NOMO-1 (cell line): ENCODE results near the gene CLEC16A.

ENCODE experiments used
- DNase-seq, 2 experiments: peaks; one replicate each; lab custom pipeline; 2025; ENCODE audit not compliant: unreplicated experiment in 2 of 2; lab: John Stamatoyannopoulos, UW

CLEC16A gene

DNA sequence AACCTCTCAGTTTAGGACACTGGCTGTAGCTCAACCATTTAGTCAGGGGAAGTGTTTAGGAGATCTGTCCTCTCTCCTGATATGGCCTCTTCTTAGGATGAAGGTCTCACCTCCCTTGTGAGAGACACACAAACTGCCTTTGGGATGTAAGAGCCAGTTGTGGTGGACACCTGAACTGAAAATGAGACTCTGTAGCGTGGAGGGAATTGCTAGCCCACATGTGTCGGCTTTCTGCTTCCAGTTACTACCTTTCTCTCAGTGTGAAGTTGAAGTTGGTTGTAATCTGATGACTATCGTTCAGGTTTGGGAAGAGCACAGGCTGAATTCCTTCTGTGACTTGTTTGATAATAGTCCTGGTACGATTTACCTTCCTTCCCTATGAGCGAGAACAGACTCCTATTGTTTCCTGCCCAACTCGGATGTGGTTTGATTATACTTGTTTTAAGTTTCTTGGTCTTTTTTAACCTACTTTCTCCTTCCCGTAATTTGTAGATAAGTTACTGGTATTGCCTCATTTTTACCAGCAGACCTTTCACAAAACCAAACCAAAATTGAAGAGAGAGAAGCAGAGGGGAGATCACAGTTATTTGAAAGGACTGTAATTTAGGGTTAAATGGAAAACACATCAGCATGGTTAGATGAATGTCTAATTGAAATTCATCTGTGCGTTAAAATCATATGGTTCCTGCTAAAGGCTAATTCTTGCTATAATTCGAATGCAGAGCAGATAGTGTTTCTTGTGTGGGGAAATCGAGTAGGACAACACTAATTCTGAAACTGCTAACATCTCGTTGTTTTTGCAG is 43.2 kb downstream of the CLEC16A start:
- no peak for DNase-seq

DNA sequence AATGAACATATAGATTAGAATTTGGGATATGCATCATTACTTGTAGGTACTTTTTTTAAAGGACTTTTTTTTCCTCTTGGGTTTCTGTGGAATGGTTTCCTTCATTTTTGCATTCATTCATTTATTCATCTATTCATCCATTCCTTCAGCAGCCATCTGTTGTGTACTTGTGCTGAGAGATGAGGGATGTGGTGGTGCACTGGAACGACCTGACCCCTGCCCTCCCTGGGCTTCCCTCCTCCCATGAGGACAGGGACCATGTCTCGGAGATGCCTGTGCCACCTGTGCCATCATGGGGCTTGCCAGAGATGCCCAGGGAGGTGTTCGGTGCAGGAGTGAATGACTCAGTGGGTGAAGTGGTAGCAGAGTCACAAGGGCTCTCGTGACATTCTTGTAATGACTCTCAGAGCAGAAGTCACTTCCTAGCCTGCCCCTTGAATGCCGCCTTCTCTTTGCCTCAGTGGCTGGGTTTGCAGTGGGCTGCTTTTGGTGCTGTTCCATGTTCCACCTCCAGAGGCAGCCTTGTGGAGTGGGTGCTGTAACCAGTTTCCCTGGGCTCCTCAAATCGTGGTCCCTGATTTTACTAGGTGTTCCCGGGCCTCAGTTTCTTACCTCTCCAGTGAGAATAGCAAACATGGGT is 43.9 kb downstream of the CLEC16A start:
- no peak for DNase-seq

DNA sequence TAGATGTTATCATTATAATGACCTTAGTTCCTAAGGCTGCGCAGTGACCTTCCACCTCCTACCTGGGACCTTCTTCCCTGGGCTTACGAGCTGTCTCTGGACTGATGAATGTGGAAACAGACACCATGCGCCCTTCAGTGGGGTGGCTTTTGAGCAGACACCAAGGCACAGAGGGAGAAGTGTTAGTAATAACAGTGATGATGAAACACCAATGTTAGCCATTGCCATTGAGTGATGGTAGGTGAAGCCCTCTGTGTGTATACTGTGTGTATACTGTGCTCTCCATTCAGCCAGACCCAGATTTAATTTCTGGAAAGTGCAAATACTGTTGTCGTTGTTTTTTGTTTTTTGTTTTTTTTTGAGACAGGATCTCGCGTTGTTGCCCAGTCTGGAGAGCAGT is 44.5 kb downstream of the CLEC16A start:
- DNase-seq: no peak

DNA sequence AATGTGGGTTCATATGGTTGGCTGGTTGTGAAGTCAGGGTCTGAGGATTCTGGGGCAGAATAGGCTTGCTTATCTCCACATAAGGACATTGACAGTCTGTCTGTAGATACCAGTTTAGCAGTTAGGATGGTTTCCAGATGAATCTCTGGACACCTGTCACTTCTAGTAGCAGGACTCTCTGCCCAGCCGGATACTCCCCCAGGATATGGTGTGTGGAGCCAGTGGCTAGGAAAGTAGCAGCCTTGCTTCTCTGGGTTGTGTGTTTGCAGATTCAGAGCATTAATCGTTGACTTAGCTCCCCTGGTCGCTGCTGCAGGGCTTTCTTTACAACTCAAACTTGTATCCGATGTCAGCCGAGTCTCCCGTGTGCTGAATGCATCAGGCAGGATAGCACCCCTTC is 45.2 kb downstream of the CLEC16A start:
- no peak for DNase-seq

DNA sequence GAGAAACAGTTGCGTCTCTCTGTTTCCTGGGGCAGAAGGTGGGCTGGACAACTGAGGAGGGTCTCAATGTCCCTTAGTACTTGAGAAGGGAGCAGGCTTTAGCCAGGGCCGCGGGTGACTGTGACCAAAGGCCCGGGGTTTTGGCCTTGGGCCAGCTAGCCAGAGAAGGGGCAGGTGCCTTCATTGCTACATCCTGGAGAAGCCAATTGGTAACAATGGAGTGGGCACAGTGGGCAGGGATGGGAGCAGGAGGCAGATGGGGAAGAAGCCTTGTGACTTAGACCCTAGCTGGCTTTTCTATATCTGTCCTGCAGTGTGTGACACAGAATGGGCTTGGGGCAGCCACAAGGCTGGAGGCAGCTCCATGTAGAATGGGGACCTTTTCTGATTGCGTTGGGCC is 46.0 kb downstream of the CLEC16A start:
- no peak for DNase-seq

DNA sequence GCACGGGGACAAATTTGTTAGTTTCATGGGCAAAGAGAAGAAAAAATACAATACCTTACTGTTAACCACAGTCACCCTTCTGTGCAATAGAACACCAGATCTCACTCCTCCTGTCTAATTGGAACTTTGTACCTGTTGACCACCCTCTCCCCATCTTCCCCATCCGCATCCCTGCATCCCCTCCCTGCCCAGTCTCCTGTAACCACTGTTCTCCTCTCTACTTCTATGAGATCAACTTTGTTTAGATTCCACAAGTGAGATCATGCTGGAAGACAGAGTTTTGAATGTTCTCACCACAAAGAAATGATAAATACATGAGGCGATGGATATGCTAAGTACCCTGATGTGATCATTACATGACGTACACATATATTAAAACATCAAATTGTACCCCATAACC is 47.7 kb downstream of the CLEC16A start:
- DNase-seq: no peak

DNA sequence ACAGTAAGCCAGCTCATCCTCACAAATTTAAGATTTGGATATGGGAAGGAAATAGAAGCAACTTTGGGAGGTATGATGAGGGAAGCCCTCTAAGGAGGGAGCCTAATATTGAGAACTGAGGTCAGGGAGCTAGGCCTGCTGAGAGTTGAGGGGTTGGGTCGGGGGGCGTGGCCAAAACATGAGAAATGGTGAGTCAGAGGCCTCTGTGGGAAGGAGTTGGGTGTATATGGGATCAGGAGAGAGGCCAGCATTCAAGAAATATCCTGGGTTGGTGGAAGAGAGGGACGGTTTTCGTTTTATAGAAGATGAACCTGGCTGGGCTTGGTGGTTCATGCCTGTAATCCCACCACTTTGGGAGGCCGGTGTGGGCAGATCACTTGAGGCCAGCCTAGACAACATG is 48.4 kb downstream of the CLEC16A start:
- no peak for DNase-seq

DNA sequence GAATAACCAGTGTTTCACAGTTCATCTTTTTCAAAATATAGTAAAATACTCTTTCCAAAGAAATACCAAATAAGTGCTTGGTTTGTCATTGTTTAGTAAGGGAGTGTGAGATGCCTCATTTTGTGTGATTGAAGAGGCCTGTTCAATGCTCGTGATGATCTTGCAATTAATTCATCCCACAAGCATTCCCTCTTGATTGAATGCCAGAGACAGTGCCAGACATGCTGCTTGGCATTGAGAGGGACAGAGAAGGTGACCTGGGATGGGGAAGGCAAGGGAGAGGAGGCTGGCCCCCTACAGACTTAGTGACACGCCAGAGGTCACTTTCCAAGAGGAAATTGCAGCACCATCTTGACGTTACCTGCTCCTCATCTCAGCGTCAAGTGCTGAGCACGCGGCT is 49.3 kb downstream of the CLEC16A start:
- DNase-seq: no peak

DNA sequence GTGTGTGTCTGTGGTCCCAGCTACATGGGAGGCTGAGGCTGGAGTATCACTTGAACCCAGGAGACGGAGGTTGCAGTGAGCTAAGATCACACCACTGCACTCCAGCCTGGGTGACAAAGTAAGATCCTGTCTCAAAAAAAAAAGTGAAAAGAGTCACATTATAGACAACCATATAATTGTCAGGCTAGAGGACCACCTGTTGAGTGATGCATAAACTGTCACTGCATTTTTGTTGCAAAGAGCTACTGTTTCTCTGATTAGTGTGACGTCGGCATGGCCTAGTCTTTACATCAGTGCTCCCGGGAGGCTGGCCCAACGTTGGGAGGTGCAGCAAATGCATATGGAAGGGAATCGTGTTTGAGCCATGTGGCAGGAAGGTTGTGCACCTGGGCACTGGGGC is 50.2 kb downstream of the CLEC16A start:
- DNase-seq: no peak

DNA sequence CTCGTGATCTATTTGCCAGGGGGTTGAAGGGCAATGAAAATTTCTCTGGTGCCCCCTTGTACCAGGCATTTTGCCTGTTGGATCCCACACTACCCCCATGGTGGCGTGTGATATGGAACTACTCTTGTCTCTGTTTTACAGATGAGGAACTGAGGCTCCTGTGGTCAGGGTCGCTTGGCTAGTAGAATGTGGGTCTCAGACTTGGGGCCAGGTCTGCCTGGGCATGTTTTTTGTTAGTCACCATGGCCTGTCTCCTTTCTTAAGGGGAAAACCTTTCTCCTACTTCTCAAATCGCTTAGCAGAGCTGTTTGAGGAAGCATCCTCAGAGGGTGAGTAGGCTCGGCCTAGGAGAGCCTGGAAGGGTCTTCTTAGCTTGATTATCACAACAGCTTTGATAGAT is 51.2 kb downstream of the CLEC16A start:
- DNase-seq: no peak

DNA sequence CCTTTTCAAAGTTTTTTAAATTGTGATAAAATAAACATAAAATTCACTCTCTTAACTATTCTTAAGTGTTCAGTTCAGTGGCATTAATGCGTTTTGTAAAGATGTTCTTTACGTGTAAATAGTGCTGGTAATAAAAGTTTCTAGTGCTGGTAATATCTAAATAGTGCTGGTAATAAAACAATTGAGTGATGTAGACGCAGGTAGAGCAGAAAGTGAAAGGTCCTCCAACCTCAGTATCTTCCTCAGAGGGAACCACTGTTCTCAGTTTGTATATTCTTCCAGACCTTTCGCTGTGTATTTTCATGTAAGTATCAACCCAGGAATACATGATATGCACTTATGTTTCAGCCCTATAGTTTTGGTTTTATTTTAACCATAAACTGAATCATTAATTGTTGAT is 53.1 kb downstream of the CLEC16A start:
- no peak for DNase-seq

DNA sequence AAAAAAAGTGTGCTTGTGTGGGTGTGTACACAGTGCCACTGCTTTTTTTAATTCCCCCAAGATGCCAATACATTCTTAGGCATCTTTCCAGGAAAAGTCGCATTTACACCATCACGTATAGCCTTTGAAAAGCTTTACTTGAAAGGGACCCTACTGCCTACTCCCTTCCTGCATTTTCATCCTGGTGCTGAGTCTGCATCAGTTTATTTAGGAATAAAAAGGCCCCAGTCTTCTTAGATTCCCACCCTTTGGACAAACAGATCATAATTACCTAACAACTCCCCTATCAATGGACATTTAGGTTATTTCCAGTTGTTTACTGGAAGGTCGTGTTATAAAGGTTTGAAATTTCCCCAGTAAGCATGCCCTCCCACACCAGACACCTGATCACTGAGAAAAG is 54.9 kb downstream of the CLEC16A start:
- no peak for DNase-seq

DNA sequence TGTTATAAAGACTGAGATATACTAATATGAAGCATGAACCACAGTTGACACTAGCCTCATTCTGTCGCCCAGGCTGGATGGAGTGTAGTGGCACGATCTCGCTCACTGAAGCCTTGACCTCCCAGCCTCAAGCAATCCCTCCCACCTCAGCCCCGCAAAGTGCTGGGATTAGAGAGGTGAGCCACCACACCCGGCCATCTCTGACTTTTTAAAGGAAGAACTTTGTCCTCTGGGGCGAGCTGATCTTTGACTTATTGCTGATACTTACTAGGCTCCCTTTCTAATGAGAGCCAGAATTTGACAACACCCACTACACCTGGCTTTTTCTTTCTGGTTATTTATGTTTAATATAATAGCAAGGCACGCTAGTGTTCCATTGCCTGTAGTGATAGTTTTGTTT is 57.2 kb downstream of the CLEC16A start:
- no peak for DNase-seq

DNA sequence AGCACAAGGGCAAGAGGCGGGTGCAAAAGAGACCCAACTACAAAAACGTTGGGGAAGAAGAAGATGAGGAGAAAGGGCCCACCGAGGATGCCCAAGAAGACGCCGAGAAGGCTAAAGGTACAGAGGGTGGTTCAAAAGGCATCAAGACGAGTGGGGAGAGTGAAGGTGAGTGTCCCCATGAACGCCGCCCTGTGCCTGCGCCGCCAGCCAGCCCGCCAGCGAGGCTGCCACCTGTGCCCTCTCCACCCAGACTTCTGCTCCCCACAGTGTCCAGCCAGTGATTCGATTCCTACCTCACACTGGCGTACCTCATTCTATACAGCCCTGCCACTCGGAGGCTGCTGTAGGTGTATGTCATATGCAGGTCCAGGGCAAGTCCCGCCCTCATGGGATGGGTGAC is 58.8 kb downstream of the CLEC16A start:
- DNase-seq: no peak

DNA sequence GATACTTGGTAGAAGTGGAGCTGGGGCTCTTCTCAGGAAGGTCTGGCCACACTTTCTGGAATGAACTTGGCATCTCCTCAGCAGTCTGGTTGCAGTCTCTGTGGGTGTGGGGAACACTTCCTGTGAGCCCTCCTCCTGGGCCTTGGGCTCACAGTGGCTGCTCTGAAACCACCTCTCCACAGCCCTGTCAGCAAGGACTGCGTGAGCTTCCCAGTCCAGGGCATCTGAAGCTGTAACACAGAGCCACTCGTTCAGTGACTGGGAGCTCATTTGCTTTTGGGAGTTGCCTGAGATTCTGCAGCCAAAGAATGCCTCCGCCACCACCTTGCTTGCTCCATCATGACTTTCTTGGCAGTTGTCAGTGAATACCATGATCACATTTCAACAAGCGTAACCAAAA is 60.0 kb downstream of the CLEC16A start:
- no peak for DNase-seq

DNA sequence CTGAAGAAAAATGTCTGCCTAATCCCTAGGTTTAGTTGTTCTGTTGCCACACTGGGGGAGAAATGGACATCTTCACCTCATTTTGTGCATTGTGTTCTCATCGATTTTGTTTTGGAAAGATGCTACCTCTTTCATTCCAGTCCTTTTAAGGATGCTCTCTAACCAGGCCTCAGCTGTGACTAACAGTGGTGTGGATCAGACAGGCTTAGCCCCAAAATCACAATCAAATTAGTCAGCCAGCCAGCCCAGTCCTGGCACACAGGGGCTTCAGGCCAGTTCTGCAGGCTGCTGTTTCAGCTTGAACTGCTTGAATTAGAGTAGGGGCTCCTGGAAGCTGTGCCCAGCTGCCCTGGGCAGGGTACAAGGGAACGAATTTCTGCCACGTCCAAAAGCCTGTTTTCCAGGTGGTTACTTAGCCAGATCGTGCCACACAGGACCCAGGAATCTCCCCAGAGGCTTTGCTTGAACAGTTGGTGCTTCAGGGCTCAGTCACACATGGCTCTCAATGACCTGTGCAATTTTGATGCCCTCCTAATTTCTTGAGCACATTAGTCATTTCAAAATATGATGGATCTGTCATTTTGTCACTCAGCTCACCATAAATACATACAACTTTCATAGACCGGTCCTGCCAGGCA is 60.7 kb downstream of the CLEC16A start:
- no peak for DNase-seq

DNA sequence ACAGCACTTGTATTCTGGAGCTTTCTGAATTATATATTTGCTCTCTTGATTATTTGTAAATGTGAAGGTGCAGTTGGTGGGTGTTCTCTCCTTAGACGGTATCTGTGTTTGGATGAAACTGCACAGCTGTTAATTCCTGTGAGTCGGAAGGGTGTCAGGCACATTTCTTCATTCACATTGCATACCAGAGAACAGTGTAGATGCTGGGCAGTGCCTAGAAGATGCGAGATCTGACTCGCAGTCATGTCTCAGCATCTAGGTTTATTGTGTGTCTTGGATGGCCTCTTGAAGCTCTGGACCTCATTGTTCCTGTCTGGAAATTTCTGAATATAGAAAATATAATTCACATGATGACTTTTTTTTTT is 61.2 kb downstream of the CLEC16A start:
- no peak for DNase-seq

DNA sequence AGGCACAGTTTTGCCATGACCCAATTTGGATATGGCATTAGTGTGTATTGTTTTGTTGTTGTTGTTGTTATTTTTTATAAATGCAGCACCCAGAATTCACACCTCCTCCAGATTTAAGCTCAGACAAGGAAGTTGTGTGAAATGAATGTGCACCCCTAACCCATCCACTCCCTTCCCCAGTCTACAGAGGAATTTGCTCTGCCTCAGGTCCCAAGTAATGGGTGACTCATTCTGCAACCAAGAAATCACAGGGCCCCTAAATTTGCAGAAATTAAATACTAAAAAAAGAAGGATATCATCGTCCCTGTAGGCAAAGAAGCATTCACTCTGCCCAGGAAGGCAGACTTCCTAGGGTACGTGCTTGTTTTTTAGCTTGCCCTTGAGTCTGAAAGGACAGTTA is 62.3 kb downstream of the CLEC16A start:
- DNase-seq: no peak

DNA sequence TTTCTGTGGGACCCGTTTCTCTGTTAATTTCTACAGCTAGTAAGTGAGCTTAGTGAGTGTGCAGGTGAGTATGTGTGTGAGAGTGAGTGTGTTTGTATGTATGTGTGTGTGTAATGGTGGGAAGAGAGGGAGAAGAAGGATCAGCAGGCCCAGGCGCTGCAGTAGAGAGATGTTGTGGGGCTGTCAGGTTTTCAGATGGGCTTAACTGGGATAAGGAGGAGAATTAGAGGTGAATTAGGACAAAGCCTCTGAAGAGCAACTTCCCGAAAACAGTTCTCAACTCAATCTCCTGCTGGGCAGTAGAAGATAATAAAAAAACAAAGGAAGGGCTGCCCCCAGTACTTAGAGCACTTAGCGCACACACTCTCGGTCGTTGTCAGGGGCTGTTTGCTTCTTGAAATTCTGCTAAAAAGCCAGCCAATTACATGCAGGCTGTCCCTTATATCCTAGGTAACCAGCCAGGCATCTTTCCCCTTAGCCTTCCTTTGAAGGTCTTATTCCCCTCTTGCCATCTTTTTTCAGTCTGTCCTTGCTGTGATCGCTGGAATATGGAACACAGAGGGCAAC is 63.4 kb downstream of the CLEC16A start:
- no peak for DNase-seq

DNA sequence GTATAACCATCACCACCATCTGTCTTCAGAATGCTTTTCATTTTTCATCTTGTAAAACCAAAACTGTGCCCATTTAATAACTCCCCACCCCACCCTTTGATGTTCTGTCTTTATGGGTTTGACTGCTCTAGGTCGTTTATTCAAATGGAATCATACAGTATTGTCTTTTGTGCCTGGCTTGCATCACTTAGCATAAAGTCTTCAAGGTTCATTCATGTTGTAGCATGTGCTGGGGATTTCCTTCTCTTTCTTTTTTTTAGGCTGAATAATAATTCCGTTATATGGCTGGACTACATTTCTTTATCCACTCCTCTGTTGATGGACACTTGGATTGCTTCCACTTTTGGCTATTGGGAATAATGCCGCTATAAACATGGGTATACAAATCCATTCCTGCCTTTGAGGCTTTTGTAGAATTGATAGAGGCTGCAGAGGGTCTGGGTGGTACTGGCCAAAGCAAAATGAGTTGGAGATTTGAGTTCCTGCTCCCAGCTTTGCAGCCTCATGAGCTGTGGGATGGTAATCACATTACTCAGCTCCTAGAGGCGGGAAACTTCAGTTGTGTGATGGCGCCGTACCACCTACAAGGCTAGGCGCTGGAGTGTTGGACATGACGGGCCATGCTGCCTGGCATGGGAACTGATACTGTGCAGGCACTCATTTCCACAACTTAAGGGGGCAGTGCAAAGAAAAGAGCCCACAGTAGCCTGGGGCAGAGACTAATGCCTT is 64.8 kb downstream of the CLEC16A start:
- DNase-seq: no peak

DNA sequence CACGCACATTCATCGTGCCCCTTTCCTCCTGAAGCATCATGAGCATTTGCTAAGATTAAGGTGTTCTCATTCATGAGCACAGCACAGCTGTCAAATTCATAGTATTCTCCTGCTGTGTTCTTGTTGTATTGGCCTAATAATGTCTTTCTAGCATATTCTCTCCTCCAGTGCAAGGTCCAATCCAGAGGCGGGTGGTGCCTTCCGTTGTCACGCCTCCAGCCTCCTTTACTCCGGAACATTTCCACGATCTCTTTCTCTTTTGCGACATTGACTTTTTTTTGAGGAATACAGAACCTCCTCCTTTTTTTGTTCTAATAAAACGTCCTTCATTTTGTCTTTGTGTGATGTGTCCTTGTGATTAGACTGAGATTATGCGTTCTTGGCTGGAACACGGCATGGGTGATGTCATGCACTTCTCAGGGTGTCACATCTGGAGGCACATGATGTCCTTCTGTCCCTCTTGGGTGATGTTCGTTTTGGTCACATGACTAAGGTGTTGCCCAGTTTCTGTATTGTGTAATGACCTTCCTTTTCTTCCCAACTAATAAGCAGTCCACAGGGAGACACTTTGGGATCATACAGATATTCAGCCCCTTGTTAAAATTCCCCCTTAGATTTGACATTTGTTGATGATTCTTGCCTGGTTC is 66.3 kb downstream of the CLEC16A start:
- DNase-seq: no peak
